Posterior vena cava (tissue), 2 donors: Measurements from ENCODE around the gene MYBPC3. TPM values are rescaled to one million over a fixed set of nuclear protein-coding genes. Genes with fewer than 3 reads are reported as not detected.

ENCODE experiments used
- DNase-seq: peaks from one replicate; pipeline ENCODE4 v3.0.0-alpha.2; 2020; ENCODE audit warnings: low spot score
- intact Hi-C, 2 donors: fragments of 100-400 bp; cut with DNase I; formaldehyde crosslinking; loops; one replicate each; pipeline versions ENCODE4 v1.14.1 to v1.14.2; 2022 to 2023
- microRNA-seq, 2 donors: library from miRNA; unstranded; fragments of <30 nt; microRNA quantifications; one replicate each; pipeline ENCODE4 v1.2.0, GENCODE V29; 2020 to 2021; ENCODE audit warnings: borderline microRNAs expressed in 2 of 2
- total RNA-seq, 2 donors: library from RNA; stranded (reverse); fragmentation: NEBNext Ultra II Directional; extraction: Animal tissue kit (Norgen Biotek cat#: 25700); gene quantifications; one replicate each; pipeline ENCODE4 v1.2.1, GENCODE V29; 2021
- donor health status: DM: yes; HTN: yes; CAD: no.
- donor health status: DM: yes; HTN: yes; CAD: no.

The MYBPC3 gene
- total RNA-seq, 2 donors from 2014 or later: 0.19 to 0.37 TPM

GRCh38 chr11:47302853-47303252 is 49.6 kb downstream of the MYBPC3 start:
- intact Hi-C loops: loop anchor here in 1 of 2 donors (5.0 kb wide), 1 partner anchor 431 kb away; no protein-coding TSS in a partner anchor
- no peak for DNase-seq

GRCh38 chr11:47299078-47299477 is 53.4 kb downstream of the MYBPC3 start:
- intact Hi-C loops: loop anchor here in 1 of 2 donors (1.0 kb wide), 1 partner anchor 35 kb away; no protein-coding TSS in a partner anchor
- DNase-seq: no peak

- no peak for DNase-seq
- intact Hi-C loops: no loop called here
Observed at GRCh38 chr11:47296045-47296444, 56.5 kb downstream of the MYBPC3 start.

- no peak for DNase-seq
- intact Hi-C loops: loop anchor here in 1 of 2 donors (1.0 kb wide), 1 partner anchor 40 kb away; no protein-coding TSS in a partner anchor
Observed at GRCh38 chr11:47295385-47295784, 57.1 kb downstream of the MYBPC3 start.

GRCh38 chr11:47289856-47290255 is 62.6 kb downstream of the MYBPC3 start:
- no peak for DNase-seq
- intact Hi-C loops: no loop called here

- intact Hi-C loops: no loop called here
- no peak for DNase-seq
Observed at GRCh38 chr11:47288066-47288465, 64.4 kb downstream of the MYBPC3 start.

- intact Hi-C loops: no loop called here
- no peak for DNase-seq
Observed at GRCh38 chr11:47285969-47286770, 66.3 kb downstream of the MYBPC3 start.

- no peak for DNase-seq
- intact Hi-C loops: no loop called here
Observed at GRCh38 chr11:47284151-47284550, 68.4 kb downstream of the MYBPC3 start.

- DNase-seq: peak; percentile 22
- intact Hi-C loops: no loop called here
Observed at GRCh38 chr11:47282462-47282861, 70.0 kb downstream of the MYBPC3 start.

Small RNAs within 50 kb of the gene (microRNA-seq; reads per million reads assigned to microRNA genes)
- 0 reads per million in 2 donors for gene MIR4487

Other genes starting within 250 kb of the MYBPC3 start
- gene ARFGAP2, start 175.8 kb downstream of the MYBPC3 start, total RNA-seq: 10 to 100 TPM; 49.4 to 58.5 TPM
- gene PACSIN3, start 166.3 kb downstream of the MYBPC3 start, total RNA-seq: 10 to 100 TPM; 33.1 to 47.4 TPM
- 10 to 100 TPM; 30.1 to 31.5 TPM for gene DDB2, start 137.7 kb downstream of the MYBPC3 start, total RNA-seq
- 10 to 100 TPM; 18.0 to 25.1 TPM for gene ACP2, start 103.9 kb downstream of the MYBPC3 start, total RNA-seq
- 10 to 100 TPM; 11.9 to 24.8 TPM for gene NR1H3, start 94.7 kb downstream of the MYBPC3 start, total RNA-seq
- gene MADD, start 82.6 kb downstream of the MYBPC3 start, total RNA-seq: 10 to 100 TPM; 32.4 to 32.5 TPM
- gene SPI1, start 25.8 kb upstream of the MYBPC3 start, total RNA-seq: 10 to 100 TPM; 27.7 to 47.0 TPM
- gene SLC39A13, start 55.9 kb upstream of the MYBPC3 start, total RNA-seq: 10 to 100 TPM; 96.1 to 98.1 TPM
- gene PSMC3, start 73.7 kb upstream of the MYBPC3 start, total RNA-seq: 100 to 1,000 TPM; 104 to 129 TPM
- gene RAPSN, start 96.4 kb upstream of the MYBPC3 start, total RNA-seq: under 1 TPM; 0.33 to 0.69 TPM
- 10 to 100 TPM; 83.8 to 96.3 TPM for gene CELF1, start 200.4 kb upstream of the MYBPC3 start, total RNA-seq
- 10 to 100 TPM; 28.9 to 29.2 TPM for gene PTPMT1, start 212.9 kb upstream of the MYBPC3 start, total RNA-seq
- gene KBTBD4, start 226.3 kb upstream of the MYBPC3 start, total RNA-seq: 10 to 100 TPM in 1 of 2 donors, 1 to 10 TPM in 1; 9.5 to 12.3 TPM
- 10 to 100 TPM; 65.6 to 70.3 TPM for gene NDUFS3, start 226.4 kb upstream of the MYBPC3 start, total RNA-seq
- 1 to 10 TPM; 3.4 to 7.2 TPM for gene FAM180B, start 234.0 kb upstream of the MYBPC3 start, total RNA-seq
- 1 to 10 TPM; 2.0 to 7.1 TPM for gene C1QTNF4, start 241.7 kb upstream of the MYBPC3 start, total RNA-seq